Iris pigment epithelial cell (primary cell): Measurements from ENCODE around the gene MTMR10.
A peak's percentile ranks its signal among the peaks of the same experiment; 100 is the strongest.

Source experiments
- DNase-seq: peaks from one replicate; pipeline ENCODE4 v3.0.0-alpha.2; 2011; ENCODE audit warnings: low read depth

The MTMR10 gene

DNA sequence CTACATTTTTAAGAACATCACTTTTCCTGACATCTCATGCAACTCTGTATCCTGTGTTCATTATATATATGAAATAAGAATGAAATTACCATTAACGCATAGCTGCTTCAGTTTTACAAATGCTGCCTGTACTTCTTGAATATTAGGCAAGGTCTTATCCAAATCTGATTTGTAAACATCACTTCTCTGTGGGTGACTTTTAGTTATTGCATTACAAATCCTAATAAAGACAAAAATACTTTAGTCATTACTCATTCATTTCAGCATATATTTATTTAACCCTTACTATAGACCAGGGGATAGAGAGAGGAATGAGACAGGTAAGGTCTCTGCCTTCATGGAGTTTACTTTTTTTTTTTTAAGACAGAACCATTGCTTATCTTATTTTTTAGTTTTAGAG is 36.8 kb downstream of the MTMR10 start:
- peak; percentile 41 for DNase-seq

DNA sequence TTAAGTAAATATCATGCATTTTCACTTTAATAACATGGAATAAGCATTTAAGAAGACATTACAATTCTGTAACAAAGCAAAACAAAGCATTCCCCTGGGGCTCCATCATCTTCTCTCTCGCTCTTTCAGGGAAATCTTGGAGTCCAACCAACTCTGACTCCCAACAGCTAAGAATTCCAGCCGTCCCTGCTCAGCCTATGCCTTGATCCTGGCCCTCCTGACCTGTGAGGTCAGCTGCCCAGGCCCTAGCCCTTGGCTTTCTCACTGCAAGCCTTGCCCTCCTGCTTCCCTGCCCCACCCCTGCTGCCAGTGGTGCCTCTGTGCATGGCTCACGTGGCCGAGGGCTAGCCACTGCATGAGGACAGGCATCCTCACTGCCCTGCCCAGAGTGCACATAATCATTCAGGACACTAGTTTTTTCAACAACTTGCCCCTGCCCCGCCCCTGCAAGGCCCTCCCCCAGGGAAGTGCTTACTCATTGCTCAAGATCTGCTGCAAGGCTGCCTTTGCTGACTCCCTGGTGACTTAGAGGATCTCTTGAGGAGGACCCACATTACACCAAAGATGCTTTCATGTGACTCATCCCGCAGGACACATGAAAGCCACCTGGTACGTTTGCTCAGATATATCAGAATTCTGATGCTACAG is 37.6 kb downstream of the MTMR10 start:
- peak; percentile 98 for DNase-seq

DNA sequence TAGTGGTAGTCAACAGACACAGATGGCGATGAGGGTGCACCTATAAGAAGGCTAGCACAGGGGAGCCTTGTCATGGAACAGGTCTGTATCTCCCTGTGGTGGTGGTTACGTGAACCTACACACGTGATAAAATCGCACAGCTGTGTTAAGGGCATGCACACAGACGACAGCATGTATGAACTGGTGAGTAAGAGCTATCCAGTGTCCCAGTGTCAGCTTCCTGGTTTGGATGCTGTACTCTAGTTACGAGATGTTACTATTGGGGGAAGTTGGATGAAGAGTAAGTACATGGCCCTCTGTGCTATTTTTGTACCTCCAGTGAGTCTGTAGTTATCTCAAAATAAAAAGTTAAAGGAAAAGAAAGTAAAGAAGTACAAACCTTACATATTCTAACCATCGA is 38.2 kb downstream of the MTMR10 start:
- no peak for DNase-seq

DNA sequence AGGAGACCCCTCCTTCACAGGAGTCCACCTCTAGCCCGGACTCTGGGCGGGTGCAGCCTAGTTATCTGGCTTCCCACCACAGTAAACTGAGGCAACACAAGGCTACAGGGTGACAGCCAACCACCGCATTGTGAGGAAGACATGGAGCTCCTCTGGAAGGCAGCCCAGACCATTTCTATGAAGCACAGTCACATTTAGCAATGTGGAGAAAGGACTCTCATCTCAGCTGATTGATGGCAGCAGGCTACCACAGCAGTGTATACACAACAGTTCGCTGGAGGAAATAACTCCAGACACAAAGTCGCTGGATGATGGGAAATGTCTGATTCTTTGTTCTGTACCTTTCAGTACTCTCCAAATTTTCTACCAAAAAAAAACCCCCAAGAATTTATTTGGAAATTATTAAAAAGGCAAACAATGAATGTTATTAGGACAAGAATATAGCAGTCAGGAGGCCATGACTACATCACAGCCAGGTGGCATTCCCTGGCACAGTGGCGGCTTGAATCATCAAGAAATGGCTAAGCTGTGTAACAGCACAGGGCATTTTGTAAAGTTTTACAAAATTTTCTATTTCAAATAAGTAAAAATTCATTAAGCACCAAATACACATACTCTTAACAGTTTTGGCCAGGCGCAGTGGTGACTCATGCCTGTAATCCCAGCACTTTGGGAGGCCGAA is 47.6 kb downstream of the MTMR10 start:
- DNase-seq, result peak; percentile 34

DNA sequence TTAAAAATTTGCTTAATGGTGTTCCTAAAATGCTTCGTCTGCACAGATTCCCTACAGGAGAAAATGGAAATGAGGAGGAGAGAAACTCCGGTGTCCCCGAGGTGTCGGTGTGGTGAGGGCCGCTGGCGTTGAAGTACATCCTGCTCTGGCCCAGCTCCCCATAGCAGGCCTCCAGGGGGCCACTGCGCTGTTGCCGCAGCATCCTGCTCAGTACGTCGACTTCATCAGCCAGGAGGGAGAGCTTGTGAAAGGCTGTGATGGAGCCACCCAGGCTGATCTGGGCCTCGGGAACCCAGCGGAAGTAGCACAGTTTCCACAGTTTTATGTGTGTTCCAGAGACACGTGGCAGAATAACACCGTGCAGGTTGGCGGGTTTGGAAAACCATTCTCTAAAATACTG is 49.9 kb downstream of the MTMR10 start:
- no peak for DNase-seq

DNA sequence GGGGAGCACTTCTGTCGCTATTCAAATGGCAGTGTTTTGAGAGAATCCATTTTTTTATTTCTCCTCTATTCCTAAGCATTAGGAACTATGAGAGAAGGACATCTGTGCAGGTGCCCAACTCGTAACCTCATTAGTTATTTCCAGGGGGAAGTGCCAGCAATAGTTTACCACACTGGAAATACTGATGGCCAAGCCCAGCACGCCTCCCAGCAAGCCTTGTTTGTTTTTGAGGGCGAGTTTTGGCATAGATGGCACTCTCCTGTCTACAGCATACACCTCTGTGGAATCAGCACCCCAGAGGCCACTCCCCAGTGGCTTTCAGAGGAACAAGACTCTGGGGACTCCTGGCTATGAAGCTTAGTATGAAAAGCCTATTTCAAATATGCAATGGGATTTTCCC is 51.1 kb downstream of the MTMR10 start:
- DNase-seq, result no peak

DNA sequence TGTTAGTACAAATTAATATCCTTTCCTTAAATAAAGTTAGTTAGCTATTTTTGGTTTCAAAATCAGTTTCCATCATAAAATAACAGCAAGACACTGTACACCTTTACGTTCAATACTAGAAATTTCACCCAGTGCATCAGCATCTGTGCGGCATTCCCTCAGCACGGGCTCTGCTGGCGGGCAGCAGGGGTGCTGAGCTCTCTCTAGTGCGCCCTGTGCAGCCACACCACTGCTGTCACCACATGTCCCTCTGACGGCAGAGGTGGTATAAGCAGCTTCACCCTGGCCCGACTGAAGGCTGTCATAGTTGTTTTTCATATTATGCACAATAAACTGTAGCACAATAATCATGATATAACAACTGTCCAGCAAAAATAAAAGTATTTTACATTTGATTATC is 52.3 kb downstream of the MTMR10 start:
- no peak for DNase-seq

DNA sequence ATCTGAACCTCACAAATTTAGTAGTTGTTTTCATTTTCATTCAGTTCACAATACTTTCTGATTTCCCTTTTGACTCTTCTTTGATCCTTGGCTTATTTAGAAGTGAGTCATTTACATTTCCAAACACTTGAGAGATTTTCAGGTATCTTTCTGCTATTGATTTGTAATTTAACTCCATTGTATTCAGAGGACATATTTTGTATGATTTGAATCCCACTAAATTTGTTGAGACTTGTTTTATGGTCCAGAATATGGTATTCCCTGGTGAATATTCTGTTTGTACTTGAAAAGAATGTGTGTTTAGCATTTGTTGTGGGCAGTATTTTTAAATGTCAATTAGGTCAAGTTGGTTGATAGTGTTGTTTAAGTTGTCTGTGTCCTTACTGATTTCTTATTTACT is 58.1 kb downstream of the MTMR10 start:
- no peak for DNase-seq

DNA sequence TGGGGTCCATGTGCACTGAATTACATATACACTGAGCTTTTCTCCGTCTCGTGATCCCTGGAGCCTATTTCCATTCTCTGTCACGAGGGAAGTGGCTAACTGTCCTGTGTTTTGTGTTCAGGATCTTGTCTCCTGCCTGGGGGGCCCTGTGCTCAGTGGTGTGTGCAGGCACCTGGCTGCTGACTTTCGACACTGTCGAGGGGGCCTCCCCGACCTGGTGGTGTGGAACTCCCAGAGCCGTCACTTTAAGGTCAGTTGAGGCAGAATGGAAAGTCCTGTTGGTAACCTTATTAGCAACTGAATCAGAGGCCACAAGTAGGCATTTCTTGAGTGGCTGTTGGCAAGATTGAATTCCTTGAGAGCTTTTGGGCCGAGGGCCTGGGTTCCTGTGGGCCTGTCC is 61.0 kb downstream of the MTMR10 start:
- DNase-seq, result no peak

DNA sequence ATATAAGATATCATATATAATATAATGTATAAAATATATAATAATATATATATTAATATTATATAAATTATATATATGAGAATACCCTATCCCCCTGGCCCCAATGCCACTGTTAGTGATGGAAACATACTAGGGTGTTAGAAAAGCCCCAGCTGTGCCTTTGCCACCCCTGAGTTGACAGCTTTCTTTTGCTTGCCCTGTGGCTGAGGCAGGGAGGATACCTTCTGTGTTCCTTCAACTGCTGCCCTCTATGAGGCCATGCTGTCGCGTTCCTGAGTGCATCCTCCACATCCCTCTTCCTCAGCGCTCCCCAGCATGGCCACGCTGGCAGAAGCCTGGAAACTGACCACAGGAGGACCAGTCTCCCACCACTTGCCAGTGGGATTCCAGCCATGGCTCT is 61.4 kb downstream of the MTMR10 start:
- no peak for DNase-seq

DNA sequence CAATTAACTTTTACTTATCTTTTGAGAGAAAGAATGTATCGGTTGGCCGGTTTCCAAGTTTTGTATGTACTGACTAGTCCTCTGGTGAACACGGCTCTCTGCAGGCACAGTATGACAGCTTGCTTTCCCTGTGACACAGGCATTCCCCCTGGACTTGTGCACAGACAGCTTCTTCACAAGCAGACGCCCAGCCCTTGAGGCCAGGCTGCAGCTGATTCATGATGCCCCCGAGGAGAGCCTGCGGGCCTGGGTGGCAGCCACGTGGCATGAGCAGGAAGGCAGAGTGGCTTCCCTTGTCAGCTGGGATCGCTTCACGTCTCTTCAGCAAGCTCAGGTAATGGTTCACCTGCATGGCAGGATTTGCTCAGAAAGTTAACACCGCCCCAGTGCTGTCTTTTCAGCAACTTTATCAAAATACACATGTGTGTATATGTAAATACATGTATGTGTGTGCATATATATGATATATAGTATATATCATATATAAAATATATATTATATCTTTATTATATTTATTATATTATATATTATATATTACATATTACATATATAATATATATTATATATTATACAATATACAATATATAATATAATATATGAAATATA is 62.3 kb downstream of the MTMR10 start:
- no peak for DNase-seq

DNA sequence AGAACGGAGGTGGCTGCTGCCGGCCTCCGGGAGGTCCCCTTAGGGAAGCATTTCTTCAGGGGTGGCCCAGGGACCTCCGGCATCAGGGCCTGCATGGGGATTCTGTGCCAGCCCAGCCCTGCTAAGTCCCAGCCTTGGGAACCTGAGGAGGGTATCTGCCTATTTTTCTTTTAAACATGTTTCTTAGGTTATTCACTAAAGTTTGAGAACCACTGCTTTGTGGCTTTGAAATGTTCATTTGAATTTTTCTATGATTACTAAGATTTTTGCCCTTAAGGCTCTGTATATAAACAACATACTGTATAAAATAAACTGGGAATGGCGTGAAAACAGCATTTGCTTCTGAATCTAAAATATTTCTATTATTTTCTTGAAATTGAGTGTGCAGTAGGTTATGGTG is 63.4 kb downstream of the MTMR10 start:
- DNase-seq, result no peak

DNA sequence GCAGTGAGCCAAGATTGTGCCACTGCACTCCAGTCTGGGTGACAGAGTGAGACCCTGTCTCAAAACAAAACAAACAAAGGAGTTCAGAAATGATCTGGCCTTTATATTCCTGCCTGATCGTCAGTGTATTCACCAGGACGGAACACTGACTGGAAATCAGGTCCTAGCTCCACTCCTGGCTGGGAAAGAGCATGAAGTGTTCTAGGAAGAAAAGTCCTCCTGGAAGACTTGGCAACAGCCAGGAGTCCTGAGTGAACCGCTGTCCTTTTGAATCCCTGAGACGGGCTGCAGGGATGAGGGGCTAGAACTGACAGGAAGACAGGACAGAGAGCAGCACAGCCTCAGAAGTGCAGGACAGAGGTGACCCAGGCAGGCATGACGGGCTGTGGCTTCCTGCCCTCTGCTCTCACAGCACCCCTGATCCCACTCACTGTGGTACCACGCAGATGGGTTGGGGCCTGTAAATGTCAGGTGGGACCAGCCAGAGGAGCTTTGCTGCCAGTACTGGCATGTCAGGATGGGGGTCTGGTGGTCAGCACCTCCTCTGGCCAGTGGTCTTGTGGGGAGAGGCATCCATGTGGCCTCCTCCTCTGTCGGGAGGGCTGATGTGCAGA is 64.2 kb downstream of the MTMR10 start:
- no peak for DNase-seq

DNA sequence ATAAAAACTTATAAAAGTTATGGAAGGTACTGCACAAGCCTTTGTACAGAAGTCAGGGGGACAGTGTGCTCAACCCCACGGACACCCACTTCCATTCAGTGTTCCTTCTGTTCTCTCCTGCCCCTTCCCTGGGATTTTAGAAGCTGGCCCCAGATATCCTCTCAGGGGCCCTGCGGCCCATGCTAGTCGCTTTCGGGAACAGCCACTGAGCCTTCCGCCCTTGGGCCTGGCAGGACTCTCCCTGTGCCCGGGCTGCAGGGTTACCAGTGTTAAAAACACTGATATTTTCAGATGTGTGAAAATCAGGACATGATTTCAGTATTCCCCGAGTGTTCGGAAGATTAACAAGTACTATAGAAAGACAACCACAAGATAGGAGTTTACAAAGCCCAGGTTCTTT is 65.3 kb downstream of the MTMR10 start:
- DNase-seq, result no peak

DNA sequence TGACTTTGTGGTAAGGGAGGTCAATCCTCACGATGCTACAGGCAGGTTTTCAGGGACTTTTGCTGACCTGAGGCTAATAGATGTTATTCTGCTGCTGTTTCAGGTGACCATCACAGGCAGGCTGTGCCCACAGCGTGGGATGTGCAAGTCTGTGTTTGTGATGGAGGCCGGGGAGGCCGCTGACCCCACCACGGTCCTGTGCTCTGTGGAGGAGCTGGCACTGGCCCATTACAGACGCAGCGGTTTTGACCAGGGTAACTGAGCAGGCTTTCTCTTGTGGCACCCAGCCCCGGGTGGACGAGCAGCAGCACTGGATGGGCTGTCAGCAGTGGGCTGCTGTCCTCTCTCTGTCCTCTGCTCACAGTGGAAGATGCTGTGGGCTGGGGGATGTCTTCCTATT is 65.7 kb downstream of the MTMR10 start:
- no peak for DNase-seq

DNA sequence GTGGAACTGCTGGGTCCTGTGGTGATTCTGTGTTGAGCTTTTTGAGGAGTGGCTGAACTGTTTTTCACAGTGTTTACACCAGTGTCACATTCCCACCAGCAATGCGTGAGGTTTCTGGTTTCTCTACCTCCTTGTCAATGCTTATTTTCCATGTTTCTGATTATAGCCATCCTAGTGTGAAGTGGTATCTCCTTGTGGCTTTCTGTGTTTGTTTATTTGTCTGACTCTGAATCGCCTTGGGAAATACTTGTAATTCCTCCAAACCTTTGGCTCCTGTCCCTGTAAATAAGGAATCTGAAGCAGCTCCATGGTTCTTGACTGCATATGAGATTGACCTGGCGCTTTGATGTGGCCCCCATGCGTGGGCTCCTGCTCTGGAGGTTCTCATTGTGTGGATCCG is 67.1 kb downstream of the MTMR10 start:
- peak; percentile 86 for DNase-seq

DNA sequence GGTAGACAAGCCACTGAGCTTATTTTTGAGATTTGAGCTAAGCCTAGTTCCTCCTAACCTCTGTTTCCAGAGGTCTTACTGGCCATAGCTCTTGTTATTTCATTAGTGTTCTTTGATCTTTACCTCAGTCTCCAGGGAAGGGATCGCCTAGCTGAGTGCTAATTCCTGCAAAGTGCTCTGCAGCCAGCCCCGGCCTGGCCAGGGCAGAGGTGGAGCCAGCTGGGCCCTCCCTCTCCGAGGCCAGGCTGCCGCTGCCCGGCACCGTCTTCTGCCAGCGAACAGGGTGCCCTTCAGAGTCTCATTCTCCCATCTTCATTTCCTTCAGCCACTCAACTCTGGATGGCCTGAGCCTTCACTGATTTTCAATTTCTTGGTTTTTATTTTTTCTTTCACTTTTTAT is 68.0 kb downstream of the MTMR10 start:
- no peak for DNase-seq

DNA sequence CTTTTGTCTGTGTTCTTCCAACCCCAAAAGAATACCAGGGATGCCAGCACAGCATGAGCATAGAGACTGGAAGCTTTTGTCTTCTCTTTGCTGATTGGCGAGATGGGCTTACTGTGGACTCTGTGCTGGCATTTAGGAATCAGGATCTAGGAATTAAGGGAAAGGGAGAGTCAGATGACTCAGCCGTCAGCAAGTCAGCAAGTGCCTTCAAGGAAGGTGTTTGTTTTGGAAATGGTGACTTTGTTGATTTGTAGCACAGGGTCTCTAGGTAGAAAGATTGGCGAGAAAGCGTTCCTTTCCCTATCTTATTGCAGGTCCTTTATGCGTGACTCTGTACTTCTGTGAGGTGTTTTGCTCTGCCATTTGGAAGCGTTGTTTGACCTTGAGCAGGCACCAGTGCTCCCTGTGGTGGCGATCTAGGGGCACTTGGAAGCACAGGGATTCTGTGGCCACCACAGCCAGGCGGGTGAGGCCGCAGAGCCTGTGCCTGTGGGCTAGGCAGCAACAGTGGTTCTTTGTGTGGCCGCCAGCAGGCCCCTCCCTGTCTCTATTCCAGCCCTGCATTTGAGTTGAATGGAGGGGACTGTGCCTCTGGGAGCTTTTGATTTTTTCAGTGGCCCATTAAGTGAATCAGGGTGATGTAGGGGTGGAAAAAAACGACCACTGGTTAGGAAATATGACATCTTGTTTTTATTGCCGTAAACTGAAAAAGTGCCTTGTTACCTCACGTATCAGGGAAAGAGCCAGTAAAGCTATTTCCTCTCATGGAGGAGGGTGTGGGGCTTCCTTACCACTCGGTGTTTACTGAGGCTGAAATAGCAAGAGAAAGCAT is 68.7 kb downstream of the MTMR10 start:
- peak; percentile 51 for DNase-seq

DNA sequence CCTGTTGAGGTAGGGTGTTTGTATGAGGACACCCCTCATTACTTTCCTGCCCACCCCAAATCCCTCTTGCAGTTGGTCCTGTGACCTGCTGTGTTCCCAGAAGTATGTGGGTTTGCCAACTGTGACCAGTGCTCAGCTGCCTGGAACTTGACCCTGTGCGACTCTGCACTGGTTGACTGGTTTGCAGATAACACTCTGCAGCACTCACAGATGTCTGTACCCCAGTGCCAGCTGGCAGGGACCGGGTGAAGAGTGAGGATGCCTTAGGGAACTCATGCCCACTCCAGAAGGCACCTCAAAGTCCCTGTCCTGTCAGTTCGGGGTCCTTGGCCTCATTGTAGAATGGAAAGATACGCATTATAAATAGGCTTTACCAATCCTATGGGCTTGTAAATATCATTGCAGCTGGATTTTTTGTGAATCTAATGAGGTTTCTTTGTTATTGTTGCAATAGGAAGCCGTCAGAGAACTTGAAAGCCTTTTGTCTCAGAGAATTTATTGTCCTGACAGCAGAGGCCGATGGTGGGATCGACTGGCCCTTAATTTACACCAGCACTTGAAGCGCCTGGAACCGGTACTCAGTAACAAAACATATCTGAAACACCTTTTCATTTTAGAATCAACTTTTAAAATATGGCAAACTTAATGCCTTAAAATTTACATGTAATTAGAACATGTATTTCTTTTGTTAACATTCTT is 69.5 kb downstream of the MTMR10 start:
- peak; percentile 20 for DNase-seq

DNA sequence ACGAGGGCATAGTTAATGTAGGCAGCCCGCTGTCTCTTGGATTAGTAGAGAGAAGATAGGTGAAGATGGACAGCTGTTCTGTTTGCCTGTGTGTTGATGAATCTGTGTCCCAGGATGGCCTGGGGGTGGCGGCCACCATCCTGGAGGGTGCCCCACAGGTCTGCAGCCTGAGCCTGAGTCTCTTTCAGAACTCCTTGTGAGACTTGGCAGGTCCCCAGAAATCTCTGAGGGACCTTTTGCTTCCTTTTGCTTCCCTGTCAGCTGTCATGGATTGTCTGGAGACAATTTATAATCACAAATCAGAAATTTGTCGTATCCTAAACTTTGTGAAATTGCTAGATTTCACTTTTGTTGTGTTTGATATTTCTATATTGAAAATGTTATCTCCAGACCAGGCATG is 70.3 kb downstream of the MTMR10 start:
- DNase-seq, result no peak

DNA sequence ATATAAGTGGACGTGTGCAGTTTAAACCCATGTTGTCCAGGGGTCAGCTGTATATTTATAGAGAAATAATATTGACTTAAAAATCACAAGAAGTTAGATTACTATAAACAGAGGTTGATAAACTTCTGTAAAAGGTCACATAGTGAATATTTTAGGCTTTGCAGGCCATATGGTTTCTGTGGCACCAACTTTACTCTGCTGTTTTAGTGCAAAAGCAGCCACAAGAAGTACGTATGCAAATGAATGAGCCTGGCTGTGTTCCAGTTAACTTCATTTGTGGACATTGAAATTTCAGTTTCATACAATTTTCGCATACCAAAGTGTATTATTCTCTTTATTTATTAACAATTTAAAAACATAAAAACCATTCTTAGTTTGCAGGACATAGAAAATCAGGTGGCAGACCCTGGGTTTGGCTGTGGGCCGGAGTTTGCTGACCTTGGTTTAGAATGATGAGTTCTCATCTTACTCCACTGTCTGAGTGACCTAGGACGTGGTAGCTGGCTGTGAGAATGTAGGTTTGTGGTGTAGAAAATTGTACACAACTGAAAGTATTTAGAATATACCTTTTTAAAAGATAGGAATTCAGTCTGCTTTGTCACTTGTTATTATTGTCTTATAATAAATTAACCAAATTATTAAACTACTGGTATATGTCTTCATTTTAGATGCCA is 71.4 kb downstream of the MTMR10 start:
- DNase-seq, result no peak
